CD14-positive monocyte (primary cell): ENCODE measurements around the gene ERMARD. TPM values are rescaled to one million over a fixed set of nuclear protein-coding genes. Genes with fewer than 3 reads are reported as not detected.

Source experiments
- DNase-seq, 3 donors: peaks; one replicate each; pipeline ENCODE4 v3.0.0-alpha.2; 2011 to 2022
- H2AFZ ChIP-seq: 2 replicates; pipeline ENCODE4 v1.6.0; 2012; ENCODE audit warnings: mild to moderate bottlenecking, low read depth, low read length, inconsistent platforms; ENCODE audit not compliant: insufficient read depth, poor library complexity, severe bottlenecking
- H3K27ac ChIP-seq, 2 donors: 1 replicate in 1 of 2; 2 replicates in 1 of 2; pipeline ENCODE4 v1.5.1; 2012 to 2013; ENCODE audit warnings: low read length in 2 of 2, control low read depth in 1 of 2, inconsistent platforms in 1 of 2, low read depth in 1 of 2, mild to moderate bottlenecking in 1 of 2
- H3K27me3 ChIP-seq, 2 donors: one replicate each; pipeline versions ENCODE4 v1.6.0 to v1.6.1; 2011 to 2013; ENCODE audit warnings: low read length in 2 of 2; ENCODE audit not compliant: control insufficient read depth in 2 of 2, insufficient read depth in 2 of 2
- H3K36me3 ChIP-seq, 2 donors: replicated peaks in 1 of 2; 1 replicate in 1 of 2; 2 replicates in 1 of 2; pipeline versions ENCODE4 v1.5.1 to v1.6.1; 2012 to 2013; ENCODE audit warnings: low read length in 2 of 2, control low read depth in 1 of 2, inconsistent platforms in 1 of 2, mild to moderate bottlenecking in 1 of 2; ENCODE audit not compliant: insufficient read depth in 2 of 2, control insufficient read depth in 1 of 2
- H3K4me1 ChIP-seq, 2 donors: 1 replicate in 1 of 2; 2 replicates in 1 of 2; pipeline versions ENCODE4 v1.5.1 to v1.6.1; 2012 to 2013; ENCODE audit warnings: low read length in 2 of 2, control low read depth in 1 of 2, inconsistent platforms in 1 of 2, mild to moderate bottlenecking in 1 of 2, moderate library complexity in 1 of 2; ENCODE audit not compliant: insufficient read depth in 2 of 2, control insufficient read depth in 1 of 2
- H3K4me2 ChIP-seq: replicated peaks from 2 replicates; pipeline ENCODE3; 2012; ENCODE audit warnings: low read length, moderate library complexity, mild to moderate bottlenecking; ENCODE audit not compliant: poor library complexity, severe bottlenecking; ENCODE audit errors: extremely low read depth
- H3K4me3 ChIP-seq, 3 experiments: fragments of 200-600 bp in 1 of 3; sonication (generic) in 1 of 3; replicated peaks in 1 of 3; 1 replicate in 2 of 3; 2 replicates in 1 of 3; pipeline ENCODE4 v1.5.1; 2011 to 2013; ENCODE audit warnings: low read length in 3 of 3, mild to moderate bottlenecking in 3 of 3, control low read depth in 2 of 3, low read depth in 2 of 3, inconsistent platforms in 1 of 3, moderate library complexity in 1 of 3
- H3K79me2 ChIP-seq: 2 replicates; pipeline ENCODE4 v1.6.0; 2012; ENCODE audit warnings: mild to moderate bottlenecking, control low read depth, inconsistent platforms, low read length, moderate library complexity; ENCODE audit not compliant: insufficient read depth
- H3K9ac ChIP-seq: 2 replicates; pipeline ENCODE4 v1.6.0; 2017; ENCODE audit warnings: low read length, mild to moderate bottlenecking; ENCODE audit not compliant: insufficient read depth, poor library complexity, severe bottlenecking
- H3K9me3 ChIP-seq, 2 donors: replicated peaks in 1 of 2; 1 replicate in 1 of 2; 2 replicates in 1 of 2; pipeline versions ENCODE4 v1.5.1 to v1.6.1; 2012 to 2013; ENCODE audit warnings: low read length in 2 of 2, control low read depth in 1 of 2; ENCODE audit not compliant: control insufficient read depth in 1 of 2, insufficient read depth in 1 of 2
- H4K20me1 ChIP-seq: 2 replicates; pipeline ENCODE4 v1.6.0; 2012; ENCODE audit warnings: mild to moderate bottlenecking, low read length, control low read depth, moderate library complexity; ENCODE audit not compliant: insufficient read depth
- H3K27ac Mint-ChIP-seq, 7 donors: one replicate each; pipeline ENCODE4 v1.8.0; 2020; ENCODE audit warnings: mild to moderate bottlenecking in 7 of 7, mixed read lengths in 7 of 7, moderate library complexity in 6 of 7, inconsistent platforms in 2 of 7
- H3K27me3 Mint-ChIP-seq, 3 donors: one replicate each; pipeline ENCODE4 v1.8.0; 2021 to 2022; ENCODE audit warnings: low read depth in 3 of 3, mild to moderate bottlenecking in 3 of 3, mixed read lengths in 3 of 3, moderate library complexity in 3 of 3, inconsistent platforms in 1 of 3
- H3K36me3 Mint-ChIP-seq, 2 donors: one replicate each; pipeline ENCODE4 v1.8.0; 2020; ENCODE audit warnings: mixed read lengths in 2 of 2, inconsistent platforms in 1 of 2, mild to moderate bottlenecking in 1 of 2
- H3K4me1 Mint-ChIP-seq: one replicate; pipeline ENCODE4 v1.8.0; 2020; ENCODE audit warnings: mild to moderate bottlenecking, mixed read lengths
- H3K4me3 Mint-ChIP-seq, 2 donors: one replicate each; pipeline ENCODE4 v1.8.0; 2020; ENCODE audit warnings: mild to moderate bottlenecking in 2 of 2, mixed read lengths in 2 of 2, moderate library complexity in 1 of 2
- H3K9me3 Mint-ChIP-seq, 7 donors: one replicate each; pipeline ENCODE4 v1.8.0; 2020 to 2022; ENCODE audit warnings: mixed read lengths in 7 of 7, mild to moderate bottlenecking in 6 of 7, moderate library complexity in 6 of 7, inconsistent platforms in 2 of 7
- WGBS: methylation state at CpG from one replicate; pipeline ENCODE4 v1.1.5; 2013; ENCODE audit warnings: missing lambda C conversion rate; ENCODE audit not compliant: insufficient coverage; 5-methylcytosine and 5-hydroxymethylcytosine counted together
- intact Hi-C, 2 donors: fragments of 100-400 bp; cut with micrococcal nuclease; formaldehyde crosslinking; loops; one replicate each; pipeline versions ENCODE4 v1.15.0 to v1.15.1; 2023
- polyA plus RNA-seq, 3 donors: library from polyadenylated mRNA; depleted of rRNA in 1 of 3; unstranded in 2 of 3; stranded (reverse) in 1 of 3; fragments of 300-500 nt in 2 of 3; fragments of >200 nt in 1 of 3; fragmentation: Illumina TruSeq in 2 of 3; gene quantifications; 1 replicate in 2 of 3; 2 replicates in 1 of 3; pipeline ENCODE4 v1.2.3, GENCODE V29; 2012 to 2021
- TF ChIP-seq, protein P1 (sequence below): fragments of 200-600 bp; IDR thresholded peaks from one replicate; pipeline ENCODE4 v1.8.0; 2022; ENCODE audit warnings: antibody characterized with exemption, mild to moderate bottlenecking

Gene ERMARD
- polyA plus RNA-seq, 3 donors = 10.6 to 33.0 (median 11.2) TPM

- Histone ChIP-seq H3K36me3 (no peaks in the 10 kb centered on the region), H3K4me1 (no peaks in the 10 kb centered on the region), H2AFZ (no peak overlapping the region), H3K9ac (no peak overlapping the region), H3K79me2 (no peaks in the 10 kb centered on the region), H3K4me3 (no peak overlapping the region), H3K9me3 (no peaks in the 10 kb centered on the region), H3K27ac (no peak overlapping the region), H4K20me1 (no peaks in the 10 kb centered on the region), H3K4me2 (no peak overlapping the region), H3K27me3 (peaks cover 0 to 2% of the 10 kb centered on the region in 2 donors)
- H3K36me3 Mint-ChIP-seq = no peaks in the 10 kb centered on the region
- intact Hi-C loops = no loop called here
- DNase-seq = no peak
- H3K9me3 Mint-ChIP-seq = no peaks in the 10 kb centered on the region
- peaks cover 4% of the 10 kb centered on the region for H3K4me1 Mint-ChIP-seq
- no peak overlapping the region for H3K4me3 Mint-ChIP-seq
- WGBS = 86% methylated on average over 7 of the region's 9 CpGs
- peaks cover 8 to 25% (median 12%) of the 10 kb centered on the region in 3 donors for H3K27me3 Mint-ChIP-seq
- H3K27ac Mint-ChIP-seq = no peak overlapping the region
- TF ChIP-seq, protein P1, sequence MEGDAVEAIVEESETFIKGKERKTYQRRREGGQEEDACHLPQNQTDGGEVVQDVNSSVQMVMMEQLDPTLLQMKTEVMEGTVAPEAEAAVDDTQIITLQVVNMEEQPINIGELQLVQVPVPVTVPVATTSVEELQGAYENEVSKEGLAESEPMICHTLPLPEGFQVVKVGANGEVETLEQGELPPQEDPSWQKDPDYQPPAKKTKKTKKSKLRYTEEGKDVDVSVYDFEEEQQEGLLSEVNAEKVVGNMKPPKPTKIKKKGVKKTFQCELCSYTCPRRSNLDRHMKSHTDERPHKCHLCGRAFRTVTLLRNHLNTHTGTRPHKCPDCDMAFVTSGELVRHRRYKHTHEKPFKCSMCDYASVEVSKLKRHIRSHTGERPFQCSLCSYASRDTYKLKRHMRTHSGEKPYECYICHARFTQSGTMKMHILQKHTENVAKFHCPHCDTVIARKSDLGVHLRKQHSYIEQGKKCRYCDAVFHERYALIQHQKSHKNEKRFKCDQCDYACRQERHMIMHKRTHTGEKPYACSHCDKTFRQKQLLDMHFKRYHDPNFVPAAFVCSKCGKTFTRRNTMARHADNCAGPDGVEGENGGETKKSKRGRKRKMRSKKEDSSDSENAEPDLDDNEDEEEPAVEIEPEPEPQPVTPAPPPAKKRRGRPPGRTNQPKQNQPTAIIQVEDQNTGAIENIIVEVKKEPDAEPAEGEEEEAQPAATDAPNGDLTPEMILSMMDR = no peak
These were observed 51.4 kb downstream of the ERMARD start for GRCh38 chr6:169802790-169803189.

GRCh38 chr6:169803271-169803811 is 51.9 kb downstream of the ERMARD start:
- H3K4me1 Mint-ChIP-seq = peaks cover 4% of the 10 kb centered on the region
- intact Hi-C loops = no loop called here
- TF ChIP-seq, protein P1 = no peak
- no peak overlapping the region for H3K4me3 Mint-ChIP-seq
- no peak overlapping the region for H3K9ac ChIP-seq
- no peaks in the 10 kb centered on the region for H3K36me3 ChIP-seq
- no peaks in the 10 kb centered on the region for H3K27me3 ChIP-seq
- no peak overlapping the region for H3K27ac Mint-ChIP-seq
- H3K79me2 ChIP-seq = no peaks in the 10 kb centered on the region
- DNase-seq = no peak
- no peak overlapping the region for H3K4me3 ChIP-seq
- no peak overlapping the region for H3K4me2 ChIP-seq
- 53% methylated on average over 7 of the region's 7 CpGs for WGBS
- H3K27ac ChIP-seq = no peak overlapping the region
- H2AFZ ChIP-seq = no peak overlapping the region
- no peaks in the 10 kb centered on the region for H4K20me1 ChIP-seq
- no peaks in the 10 kb centered on the region for H3K4me1 ChIP-seq
- H3K9me3 ChIP-seq = no peaks in the 10 kb centered on the region
- H3K27me3 Mint-ChIP-seq = peaks cover 8 to 24% (median 11%) of the 10 kb centered on the region in 3 donors
- H3K36me3 Mint-ChIP-seq = no peaks in the 10 kb centered on the region
- H3K9me3 Mint-ChIP-seq = no peaks in the 10 kb centered on the region
